GM12878 (cell line): ENCODE measurements around the gene POLR3A. TPM values are rescaled to one million over a fixed set of nuclear protein-coding genes. Genes with fewer than 3 reads are reported as not detected.

ENCODE experiments used
- ATAC-seq: fragments of 200-7000 bp; cut with Tn5 transposase; 3 replicates; pipeline ENCODE4 v1.9.1; 2020; ENCODE audit warnings: mild to moderate bottlenecking, moderate library complexity
- BruUV-seq: library from RNA; stranded (reverse); fragments of 400-500 nt; replicated peaks from 2 replicates; lab custom pipeline; 2021; lab: Mats Ljungman, UMichigan
- CTCF ChIA-PET: fragments of 300-600 bp; sonication (Branson Sonifier 250); formaldehyde crosslinking; extraction: SDS; loops from one replicate; lab custom pipeline; 2021; ENCODE audit warnings: inconsistent platforms; lab: Yijun Ruan, JAX
- POLR2A ChIA-PET: fragments of 350-600 bp; formaldehyde crosslinking; extraction: SDS; loops from one replicate; lab custom pipeline; 2021; ENCODE audit warnings: inconsistent platforms; lab: Charles Lee
- RAD21 ChIA-PET: fragments of 300-600 bp; sonication (Branson Sonifier 250); formaldehyde crosslinking; loops from one replicate; lab custom pipeline; 2023; ENCODE audit warnings: antibody characterized with exemption; ENCODE audit not compliant: unreplicated experiment; lab: Charles Lee
- SMC1A ChIA-PET: fragments of 300-600 bp; sonication (Branson Sonifier 250); formaldehyde crosslinking; loops from one replicate; lab custom pipeline; 2023; ENCODE audit not compliant: unreplicated experiment, uncharacterized antibody; lab: Charles Lee
- DNase-seq: peaks from one replicate; pipeline ENCODE4 v3.0.0-alpha.2; 2011; ENCODE audit warnings: low read depth, low spot score
- FAIRE-seq: peaks from 3 replicates; lab custom pipeline; 2011; peaks lifted over from hg19 to GRCh38; lab: Jason Lieb, UNC
- H2AFZ ChIP-seq: 2 replicates; pipeline ENCODE4 v1.6.0; 2011; ENCODE audit warnings: low read depth, low read length, control low read depth; ENCODE audit not compliant: control insufficient read depth
- H3K27ac ChIP-seq: 2 replicates; pipeline ENCODE4 v1.5.1; 2011; ENCODE audit warnings: control low read depth; ENCODE audit not compliant: control insufficient read depth, insufficient read depth
- H3K27me3 ChIP-seq, 2 experiments: replicated peaks in 1 of 2; 2 replicates each; pipeline versions ENCODE4 v1.6.0 to v1.6.1; 2011; ENCODE audit warnings: low read length in 1 of 2; ENCODE audit not compliant: control insufficient read depth in 2 of 2, insufficient read depth in 2 of 2
- H3K36me3 ChIP-seq, 2 experiments: 2 replicates each; pipeline ENCODE4 v1.5.1; 2011; ENCODE audit warnings: low read length in 1 of 2; ENCODE audit not compliant: control insufficient read depth in 2 of 2, insufficient read depth in 2 of 2
- H3K4me1 ChIP-seq: 2 replicates; pipeline ENCODE4 v1.6.1; 2011; ENCODE audit warnings: mild to moderate bottlenecking, low read length, moderate library complexity, mixed read lengths; ENCODE audit not compliant: control insufficient read depth, insufficient read depth
- H3K4me2 ChIP-seq: 2 replicates; pipeline ENCODE4 v1.6.0; 2011; ENCODE audit warnings: control low read depth; ENCODE audit not compliant: control insufficient read depth, insufficient read depth
- H3K4me3 ChIP-seq: fragments of 200-600 bp; sonication (generic); 2 replicates; pipeline ENCODE4 v1.5.1; 2016
- H3K79me2 ChIP-seq: 2 replicates; pipeline ENCODE4 v1.6.0; 2011; ENCODE audit warnings: low read length; ENCODE audit not compliant: control insufficient read depth, insufficient read depth
- H3K9ac ChIP-seq: 2 replicates; pipeline ENCODE4 v1.8.0; 2011; ENCODE audit warnings: low read length, control low read depth, mixed read lengths; ENCODE audit not compliant: control insufficient read depth, insufficient read depth
- H3K9me3 ChIP-seq: replicated peaks from 3 replicates; pipeline ENCODE4 v1.5.1; 2011; ENCODE audit warnings: mild to moderate bottlenecking, low read length; ENCODE audit not compliant: control insufficient read depth, insufficient read depth
- H4K20me1 ChIP-seq: 2 replicates; pipeline ENCODE4 v1.6.0; 2011; ENCODE audit not compliant: control insufficient read depth, insufficient read depth
- CBX3 ChIP-seq: fragments of 200-600 bp; sonication (generic); IDR thresholded peaks from 2 replicates; pipeline ENCODE4 v1.6.1; 2016; ENCODE audit warnings: low read depth, borderline replicate concordance
- CHD4 ChIP-seq: fragments of 200-600 bp; sonication (generic); IDR thresholded peaks from 2 replicates; pipeline ENCODE4 v1.6.1; 2016; ENCODE audit warnings: mild to moderate bottlenecking
- KDM1A ChIP-seq: fragments of 200-600 bp; sonication (generic); IDR thresholded peaks from 2 replicates; pipeline ENCODE4 v1.6.1; 2016; ENCODE audit warnings: borderline replicate concordance
- LARP7 ChIP-seq: fragments of 450-650 bp; IDR thresholded peaks from 2 replicates; pipeline ENCODE4 v1.6.1; 2017; ENCODE audit warnings: mild to moderate bottlenecking
- NBN ChIP-seq: fragments of 450-650 bp; IDR thresholded peaks from 2 replicates; pipeline ENCODE4 v1.6.1; 2016
- NFYB ChIP-seq: IDR thresholded peaks from 2 replicates; pipeline ENCODE4 v1.6.1; 2011; ENCODE audit warnings: low read depth, mild to moderate bottlenecking, low read length, improper control_type of control experiment, moderate library complexity; ENCODE audit not compliant: insufficient read depth
- PAX8 ChIP-seq: fragments of 450-650 bp; IDR thresholded peaks from 2 replicates; pipeline ENCODE4 v1.6.1; 2017; ENCODE audit warnings: mild to moderate bottlenecking, moderate library complexity
- POLR2AphosphoS5 ChIP-seq: IDR thresholded peaks from 2 replicates; pipeline ENCODE4 v1.6.1; 2011; ENCODE audit warnings: mild to moderate bottlenecking, low read length, inconsistent platforms
- POU2F2 ChIP-seq: IDR thresholded peaks from 3 replicates; pipeline ENCODE4 v1.6.1; 2011; ENCODE audit warnings: low read depth, mild to moderate bottlenecking, low read length, borderline replicate concordance
- RFX5 ChIP-seq: IDR thresholded peaks from 2 replicates; pipeline ENCODE4 v1.6.1; 2011; ENCODE audit warnings: low read depth, low read length, improper control_type of control experiment
- SMAD1 ChIP-seq: fragments of 450-650 bp; IDR thresholded peaks from 2 replicates; pipeline ENCODE4 v1.6.1; 2018; ENCODE audit warnings: mild to moderate bottlenecking, low read depth; ENCODE audit not compliant: partially characterized antibody
- SREBF1 ChIP-seq: IDR thresholded peaks from 2 replicates; pipeline ENCODE4 v1.6.1; 2012; ENCODE audit warnings: mild to moderate bottlenecking, low read length
- TCF3 ChIP-seq: IDR thresholded peaks from 2 replicates; pipeline ENCODE4 v1.6.1; 2012; ENCODE audit warnings: low read depth, mild to moderate bottlenecking, low read length, borderline replicate concordance; ENCODE audit not compliant: insufficient read depth
- ZNF274 ChIP-seq: IDR thresholded peaks from one replicate; pipeline ENCODE4 v1.8.0; 2011; ENCODE audit not compliant: insufficient read length, insufficient read depth
- ZNF622 ChIP-seq: fragments of 450-650 bp; IDR thresholded peaks from 2 replicates; pipeline ENCODE4 v1.6.1; 2017; ENCODE audit warnings: mild to moderate bottlenecking, inconsistent platforms
- WGBS: methylation state at CpG from one replicate; pipeline ENCODE4 v1.1.6; 2016; ENCODE audit warnings: low lambda C conversion rate; ENCODE audit not compliant: insufficient replicate concordance, insufficient coverage; ENCODE audit errors: missing lambda C conversion rate; 5-methylcytosine and 5-hydroxymethylcytosine counted together
- in situ Hi-C: fragments of 300-500 bp; cut with MboI; formaldehyde crosslinking; loops from 9 replicates; pipeline ENCODE4 v1.14.3; 2018; ENCODE audit warnings: mixed read lengths
- intact Hi-C: fragments of 100-400 bp; cut with micrococcal nuclease; formaldehyde crosslinking; loops from one replicate; pipeline ENCODE4 v1.14.2; 2022; ENCODE audit not compliant: unreplicated experiment
- polyA plus RNA-seq, 11 experiments: library from polyadenylated mRNA; depleted of rRNA in 4 of 11; unstranded in 6 of 11; stranded (reverse) in 5 of 11; fragments of >200 nt; fragmentation: Nextera tagmentation in 4 of 11; fragmentation: Illumina TruSeq in 1 of 11; extraction: Ambion mirVana in 4 of 11; extraction: Trizol in 1 of 11; gene quantifications; 1 replicate in 1 of 11; 2 replicates in 10 of 11; pipeline versions ENCODE4 v1.2.1 to v1.2.3, GENCODE V29; 2011 to 2016; ENCODE audit warnings: inconsistent platforms in 2 of 11, missing spikeins in 2 of 11, low read depth in 1 of 11
- total RNA-seq, 4 experiments: library from RNA; depleted of rRNA in 3 of 4; stranded (reverse); fragments of >200 nt in 3 of 4; fragmentation: Illumina TruSeq in 1 of 4; extraction: Trizol in 1 of 4; gene quantifications; 2 replicates each; pipeline versions ENCODE4 v1.2.1 to v1.2.3, GENCODE V29; 2013 to 2021
- TF ChIP-seq, protein P1 (sequence below): fragments of 450-650 bp; IDR thresholded peaks from 2 replicates; pipeline ENCODE4 v1.6.1; 2014; ENCODE audit warnings: mild to moderate bottlenecking
- TF ChIP-seq, protein P2 (sequence below): fragments of 450-650 bp; IDR thresholded peaks from 2 replicates; pipeline ENCODE4 v1.6.1; 2016; ENCODE audit warnings: mild to moderate bottlenecking
- TF ChIP-seq, protein P3 (sequence below): fragments of 450-650 bp; IDR thresholded peaks from 2 replicates; pipeline ENCODE4 v1.6.1; 2017; ENCODE audit warnings: low read depth, mild to moderate bottlenecking, moderate library complexity
- TF ChIP-seq, protein P4 (sequence below): fragments of 450-650 bp; formaldehyde crosslinking; IDR thresholded peaks from 2 replicates; pipeline ENCODE4 v1.5.0; 2022; ENCODE audit warnings: mild to moderate bottlenecking, missing genetic modification characterization

POLR3A gene
- total and polyA plus RNA-seq, 10 of the 15 experiments (the other 5 are each of a cell fraction or from before 2014, with no cell fraction given): 5.4 to 20.4 (median 14.4) TPM

DNA sequence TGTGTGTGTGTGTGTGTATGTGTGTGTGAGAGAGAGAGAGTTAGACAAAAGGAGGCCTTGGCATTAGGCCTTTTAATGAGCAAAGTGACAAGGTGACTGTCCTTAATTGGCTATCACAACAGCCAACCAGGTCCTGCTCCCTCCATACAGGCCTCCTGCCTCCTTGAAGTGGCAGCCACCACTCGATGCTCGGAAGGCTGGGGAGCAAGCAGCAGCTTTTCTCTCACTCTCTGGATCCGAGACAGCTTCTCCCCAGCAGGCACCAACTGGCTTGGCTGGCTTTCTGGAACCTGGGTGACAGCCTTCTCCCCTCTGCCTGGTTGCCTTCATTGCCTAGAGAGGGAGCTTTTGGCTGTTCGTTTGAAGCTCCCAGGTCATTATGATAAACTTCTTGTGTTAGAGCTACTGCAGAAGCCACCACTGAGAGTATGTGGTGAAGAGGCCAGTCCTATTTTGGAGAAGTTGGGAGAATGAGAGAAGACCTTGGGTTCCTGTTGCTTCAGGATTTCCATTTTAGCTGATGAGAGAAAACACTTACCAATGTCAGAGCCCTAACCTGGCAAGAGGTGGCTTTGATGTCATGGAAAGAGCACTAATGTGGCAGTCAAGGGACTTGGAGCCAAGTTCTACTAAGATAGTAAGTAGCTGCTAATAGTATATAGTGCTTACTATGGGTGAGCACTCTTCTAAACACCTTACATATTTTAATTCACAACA is 42.0 kb upstream of the POLR3A start:
- ATAC-seq (no peak), DNase-seq (no peak), FAIRE-seq (no peak)
- no peaks in the 10 kb centered on the region for H3K79me2 ChIP-seq
- in situ Hi-C loops: no loop called here
- H3K36me3 ChIP-seq: no peaks in the 10 kb centered on the region
- H3K4me1 ChIP-seq: no peaks in the 10 kb centered on the region
- ChIA-PET POLR2A (no interaction called here), CTCF (interaction anchor here (1.2 kb wide), 1 partner anchor 24 kb away, joined by 3 read pairs; no protein-coding TSS in a partner anchor), SMC1A (no interaction called here), RAD21 (no interaction called here)
- no peak overlapping the region for H2AFZ ChIP-seq
- WGBS: 14% methylated on average over 4 of the region's 4 CpGs
- no peaks in the 10 kb centered on the region for H4K20me1 ChIP-seq
- H3K9me3 ChIP-seq: no peaks in the 10 kb centered on the region
- intact Hi-C loops: no loop called here
- no peak overlapping the region for H3K4me2 ChIP-seq
- H3K4me3 ChIP-seq: no peak overlapping the region
- H3K27me3 ChIP-seq: no peaks in the 10 kb centered on the region; a peak in 1 of 4 replicates
- no peak overlapping the region for H3K9ac ChIP-seq
- BruUV-seq: no TSS peak
- H3K27ac ChIP-seq: no peak overlapping the region
- TF ChIP-seq SREBF1: no peak
- TF ChIP-seq, protein P1, sequence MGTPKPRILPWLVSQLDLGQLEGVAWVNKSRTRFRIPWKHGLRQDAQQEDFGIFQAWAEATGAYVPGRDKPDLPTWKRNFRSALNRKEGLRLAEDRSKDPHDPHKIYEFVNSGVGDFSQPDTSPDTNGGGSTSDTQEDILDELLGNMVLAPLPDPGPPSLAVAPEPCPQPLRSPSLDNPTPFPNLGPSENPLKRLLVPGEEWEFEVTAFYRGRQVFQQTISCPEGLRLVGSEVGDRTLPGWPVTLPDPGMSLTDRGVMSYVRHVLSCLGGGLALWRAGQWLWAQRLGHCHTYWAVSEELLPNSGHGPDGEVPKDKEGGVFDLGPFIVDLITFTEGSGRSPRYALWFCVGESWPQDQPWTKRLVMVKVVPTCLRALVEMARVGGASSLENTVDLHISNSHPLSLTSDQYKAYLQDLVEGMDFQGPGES: no peak
- TF ChIP-seq ZNF274: no peak
- TF ChIP-seq RFX5: no peak
- no peak for TF ChIP-seq SMAD1
- no peak for TF ChIP-seq CBX3
- TF ChIP-seq, protein P2, sequence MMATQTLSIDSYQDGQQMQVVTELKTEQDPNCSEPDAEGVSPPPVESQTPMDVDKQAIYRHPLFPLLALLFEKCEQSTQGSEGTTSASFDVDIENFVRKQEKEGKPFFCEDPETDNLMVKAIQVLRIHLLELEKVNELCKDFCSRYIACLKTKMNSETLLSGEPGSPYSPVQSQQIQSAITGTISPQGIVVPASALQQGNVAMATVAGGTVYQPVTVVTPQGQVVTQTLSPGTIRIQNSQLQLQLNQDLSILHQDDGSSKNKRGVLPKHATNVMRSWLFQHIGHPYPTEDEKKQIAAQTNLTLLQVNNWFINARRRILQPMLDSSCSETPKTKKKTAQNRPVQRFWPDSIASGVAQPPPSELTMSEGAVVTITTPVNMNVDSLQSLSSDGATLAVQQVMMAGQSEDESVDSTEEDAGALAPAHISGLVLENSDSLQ: no peak
- TF ChIP-seq, protein P3, sequence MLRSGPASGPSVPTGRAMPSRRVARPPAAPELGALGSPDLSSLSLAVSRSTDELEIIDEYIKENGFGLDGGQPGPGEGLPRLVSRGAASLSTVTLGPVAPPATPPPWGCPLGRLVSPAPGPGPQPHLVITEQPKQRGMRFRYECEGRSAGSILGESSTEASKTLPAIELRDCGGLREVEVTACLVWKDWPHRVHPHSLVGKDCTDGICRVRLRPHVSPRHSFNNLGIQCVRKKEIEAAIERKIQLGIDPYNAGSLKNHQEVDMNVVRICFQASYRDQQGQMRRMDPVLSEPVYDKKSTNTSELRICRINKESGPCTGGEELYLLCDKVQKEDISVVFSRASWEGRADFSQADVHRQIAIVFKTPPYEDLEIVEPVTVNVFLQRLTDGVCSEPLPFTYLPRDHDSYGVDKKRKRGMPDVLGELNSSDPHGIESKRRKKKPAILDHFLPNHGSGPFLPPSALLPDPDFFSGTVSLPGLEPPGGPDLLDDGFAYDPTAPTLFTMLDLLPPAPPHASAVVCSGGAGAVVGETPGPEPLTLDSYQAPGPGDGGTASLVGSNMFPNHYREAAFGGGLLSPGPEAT: no peak
- TF ChIP-seq POLR2AphosphoS5: no peak
- no peak for TF ChIP-seq POU2F2
- TF ChIP-seq NBN: no peak
- TF ChIP-seq TCF3: no peak
- no peak for TF ChIP-seq PAX8
- TF ChIP-seq, protein P4, sequence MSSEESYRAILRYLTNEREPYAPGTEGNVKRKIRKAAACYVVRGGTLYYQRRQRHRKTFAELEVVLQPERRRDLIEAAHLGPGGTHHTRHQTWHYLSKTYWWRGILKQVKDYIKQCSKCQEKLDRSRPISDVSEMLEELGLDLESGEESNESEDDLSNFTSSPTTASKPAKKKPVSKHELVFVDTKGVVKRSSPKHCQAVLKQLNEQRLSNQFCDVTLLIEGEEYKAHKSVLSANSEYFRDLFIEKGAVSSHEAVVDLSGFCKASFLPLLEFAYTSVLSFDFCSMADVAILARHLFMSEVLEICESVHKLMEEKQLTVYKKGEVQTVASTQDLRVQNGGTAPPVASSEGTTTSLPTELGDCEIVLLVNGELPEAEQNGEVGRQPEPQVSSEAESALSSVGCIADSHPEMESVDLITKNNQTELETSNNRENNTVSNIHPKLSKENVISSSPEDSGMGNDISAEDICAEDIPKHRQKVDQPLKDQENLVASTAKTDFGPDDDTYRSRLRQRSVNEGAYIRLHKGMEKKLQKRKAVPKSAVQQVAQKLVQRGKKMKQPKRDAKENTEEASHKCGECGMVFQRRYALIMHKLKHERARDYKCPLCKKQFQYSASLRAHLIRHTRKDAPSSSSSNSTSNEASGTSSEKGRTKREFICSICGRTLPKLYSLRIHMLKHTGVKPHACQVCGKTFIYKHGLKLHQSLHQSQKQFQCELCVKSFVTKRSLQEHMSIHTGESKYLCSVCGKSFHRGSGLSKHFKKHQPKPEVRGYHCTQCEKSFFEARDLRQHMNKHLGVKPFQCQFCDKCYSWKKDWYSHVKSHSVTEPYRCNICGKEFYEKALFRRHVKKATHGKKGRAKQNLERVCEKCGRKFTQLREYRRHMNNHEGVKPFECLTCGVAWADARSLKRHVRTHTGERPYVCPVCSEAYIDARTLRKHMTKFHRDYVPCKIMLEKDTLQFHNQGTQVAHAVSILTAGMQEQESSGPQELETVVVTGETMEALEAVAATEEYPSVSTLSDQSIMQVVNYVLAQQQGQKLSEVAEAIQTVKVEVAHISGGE (CRISPR knock-in tag): no peak
- no peak for TF ChIP-seq LARP7
- TF ChIP-seq ZNF622: no peak
- TF ChIP-seq NFYB: no peak
- TF ChIP-seq CHD4: no peak
- TF ChIP-seq KDM1A: no peak
